H1 (cell line): ENCODE measurements around the gene HOXA11. TPM values are rescaled to one million over a fixed set of nuclear protein-coding genes. Genes with fewer than 3 reads are reported as not detected.

ENCODE experiments used
- CEBPB ChIP-seq: IDR thresholded peaks from 2 replicates; pipeline ENCODE4 v1.6.1; 2012; ENCODE audit warnings: low read depth, low read length
- polyA plus RNA-seq, 7 experiments: library from polyadenylated mRNA; depleted of rRNA in 3 of 7; stranded (reverse) in 5 of 7; unstranded in 2 of 7; fragments of >200 nt in 5 of 7; fragments of 200-250 nt in 2 of 7; gene quantifications; 1 replicate in 5 of 7; 2 replicates in 1 of 7; 4 replicates in 1 of 7; pipeline versions ENCODE4 v1.2.1 to v1.2.3, GENCODE V29; 2011 to 2013; ENCODE audit warnings: missing spikeins in 2 of 7, mixed read lengths in 2 of 7
- total RNA-seq: library from RNA; stranded (reverse); fragmentation: NEBNext Ultra II Directional; extraction: Animal tissue kit (Norgen Biotek cat#: 25700); gene quantifications from 2 replicates; pipeline ENCODE4 v1.2.1, GENCODE V29; 2021

Gene HOXA11
- total and polyA plus RNA-seq, 2 of the 8 experiments (the other 6 are each of a cell fraction or from before 2014, with no cell fraction given): not detected

DNA sequence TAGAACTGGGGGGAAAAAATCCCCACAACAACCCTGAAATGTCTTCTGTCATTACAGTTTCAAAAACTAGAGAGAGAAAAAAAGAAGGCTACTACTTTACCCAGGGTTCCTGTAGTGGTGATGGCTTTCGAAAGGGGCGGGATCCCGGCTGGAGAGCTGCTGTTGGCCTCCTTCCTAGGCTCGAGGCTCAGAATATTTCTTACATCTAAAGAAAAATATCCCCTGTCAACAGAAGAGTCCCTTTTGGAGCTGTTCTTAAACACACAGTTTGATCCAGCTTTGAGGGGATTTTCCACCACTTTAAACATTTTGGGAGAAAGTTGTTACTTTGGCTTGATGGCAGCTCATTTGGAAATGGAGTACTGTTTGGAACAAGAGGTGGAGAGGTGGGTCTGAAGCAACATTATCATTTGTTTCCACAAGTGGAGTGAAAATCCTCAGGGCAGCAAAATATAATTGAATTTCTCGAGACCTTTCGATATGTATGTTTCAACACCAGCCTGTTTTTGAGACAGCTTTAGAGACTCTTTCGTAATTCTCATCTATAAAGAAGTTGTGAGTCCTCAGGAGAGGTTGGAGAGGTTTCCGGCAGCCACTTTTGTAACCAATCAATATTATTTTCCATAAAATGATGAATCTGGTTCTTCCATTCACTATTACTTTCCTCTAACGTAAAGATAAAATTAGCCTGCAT lies 9.8 kb upstream of the HOXA11 start (continued):
- no peak for TF ChIP-seq CEBPB
